Measurements from ENCODE around the gene AP2A2. TPM values are rescaled to one million over a fixed set of nuclear protein-coding genes. Genes with fewer than 3 reads are reported as not detected.
A peak's percentile ranks its signal among the peaks of the same experiment; 100 is the strongest.

The AP2A2 gene
- total RNA-seq, 1 experiment from 2014 or later, result 29.6 TPM

DNA sequence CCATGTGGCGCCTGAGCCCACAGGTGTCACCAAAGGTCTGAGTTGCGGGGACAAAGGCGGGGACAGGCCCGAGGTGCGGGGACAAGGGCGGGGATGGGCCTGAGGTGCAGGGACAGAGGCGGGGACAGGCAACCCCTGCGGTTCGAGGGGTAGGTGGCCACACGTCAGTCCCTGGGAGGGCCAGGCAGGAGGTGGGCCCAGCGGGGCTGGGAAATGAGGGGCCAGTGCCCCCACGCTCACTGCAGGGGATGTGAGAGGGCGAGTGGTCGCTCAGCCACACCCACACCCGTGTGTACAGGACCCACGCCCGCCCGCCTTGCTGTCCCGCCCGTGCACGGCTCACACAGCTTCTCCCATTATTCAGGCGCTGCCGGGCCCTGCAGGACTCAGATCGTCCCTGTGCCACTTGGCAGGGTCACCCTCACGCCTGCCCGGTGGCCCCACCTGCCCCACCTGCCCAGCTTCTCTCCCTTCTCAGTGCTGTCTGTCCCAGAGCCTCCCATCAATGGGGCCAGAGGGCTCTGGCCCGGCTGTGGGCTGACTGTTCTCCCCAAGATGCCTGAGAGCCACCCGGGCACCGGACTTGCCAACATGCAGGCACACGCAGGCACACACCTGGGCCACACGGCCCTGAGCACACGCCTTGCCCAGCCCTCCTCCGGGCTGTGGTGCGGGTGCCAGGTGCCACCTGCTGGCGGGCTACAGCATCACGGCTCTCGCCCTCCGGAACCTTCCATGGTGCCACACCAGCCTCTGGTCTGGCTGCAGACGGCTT is 125.1 kb downstream of the AP2A2 start:
- Histone ChIP-seq H3F3A (ENCODE audit: low read length, unreplicated experiment) (no peaks in the 10 kb centered on the region), H3K4me1 (ENCODE audit: insufficient read depth, low read length) (peaks cover 40% of the 10 kb centered on the region), H3K9me3 (ENCODE audit: low read length) (no peaks in the 10 kb centered on the region), H2AFZ (ENCODE audit: low read length) (peak overlapping the region; percentile 5; the same call in 1 of the 2 replicates), H3K4me3 (ENCODE audit: low read length) (no peak overlapping the region), H3K9ac (ENCODE audit: low read length) (peak overlapping the region; percentile 99), H3K9me2 (replicated peaks; ENCODE audit: low read length) (no peaks in the 10 kb centered on the region), H3K27me3 (ENCODE audit: low read length) (no peaks in the 10 kb centered on the region), H3K79me2 (ENCODE audit: low read length) (no peaks in the 10 kb centered on the region), H3K4me2 (ENCODE audit: low read length) (peak overlapping the region; percentile 5; the same call in 1 of the 2 replicates), H4K20me1 (ENCODE audit: low read length) (no peaks in the 10 kb centered on the region), H3K36me3 (ENCODE audit: low read depth, low read length) (no peaks in the 10 kb centered on the region), H3K27ac (ENCODE audit: low read length) (peak overlapping the region; percentile 99)
- intact Hi-C loops (cut with micrococcal nuclease), result loop anchor here (5.0 kb wide), 1 partner anchor 208 kb away; the partner anchor contains the start of genes POLR2L and TSPAN4
- CTCF ChIA-PET, result interaction anchor here (0.9 kb wide), 1 partner anchor 181 kb away, joined by 5 read pairs; no protein-coding TSS in a partner anchor
- POLR2A ChIA-PET (ENCODE audit: unreplicated experiment), result no interaction called here
- TF ChIP-seq EZH2phosphoT487 (IDR thresholded peaks at IDR 0.05; ENCODE audit: borderline replicate concordance, low read length) (no peak), EZH2 (IDR thresholded peaks at IDR 0.05; ENCODE audit: low read length, unreplicated experiment) (no peak)
- TF ChIP-seq, protein P1, sequence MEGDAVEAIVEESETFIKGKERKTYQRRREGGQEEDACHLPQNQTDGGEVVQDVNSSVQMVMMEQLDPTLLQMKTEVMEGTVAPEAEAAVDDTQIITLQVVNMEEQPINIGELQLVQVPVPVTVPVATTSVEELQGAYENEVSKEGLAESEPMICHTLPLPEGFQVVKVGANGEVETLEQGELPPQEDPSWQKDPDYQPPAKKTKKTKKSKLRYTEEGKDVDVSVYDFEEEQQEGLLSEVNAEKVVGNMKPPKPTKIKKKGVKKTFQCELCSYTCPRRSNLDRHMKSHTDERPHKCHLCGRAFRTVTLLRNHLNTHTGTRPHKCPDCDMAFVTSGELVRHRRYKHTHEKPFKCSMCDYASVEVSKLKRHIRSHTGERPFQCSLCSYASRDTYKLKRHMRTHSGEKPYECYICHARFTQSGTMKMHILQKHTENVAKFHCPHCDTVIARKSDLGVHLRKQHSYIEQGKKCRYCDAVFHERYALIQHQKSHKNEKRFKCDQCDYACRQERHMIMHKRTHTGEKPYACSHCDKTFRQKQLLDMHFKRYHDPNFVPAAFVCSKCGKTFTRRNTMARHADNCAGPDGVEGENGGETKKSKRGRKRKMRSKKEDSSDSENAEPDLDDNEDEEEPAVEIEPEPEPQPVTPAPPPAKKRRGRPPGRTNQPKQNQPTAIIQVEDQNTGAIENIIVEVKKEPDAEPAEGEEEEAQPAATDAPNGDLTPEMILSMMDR (conservative IDR thresholded peaks at IDR 0.05; ENCODE audit: low read depth, low read length), result peak; percentile 88
- peak; percentile 87 for DNase-seq
- peak; percentile 57 for ATAC-seq
- no TSS peak for BruUV-seq (replicated peaks)

GRCh38 chr11:1051356-1052132 is 125.9 kb downstream of the AP2A2 start:
- Histone ChIP-seq H3K79me2 (ENCODE audit: low read length) (no peaks in the 10 kb centered on the region), H3K9ac (ENCODE audit: low read length) (peak overlapping the region; percentile 99), H3K27ac (ENCODE audit: low read length) (peak overlapping the region; percentile 99), H4K20me1 (ENCODE audit: low read length) (no peaks in the 10 kb centered on the region), H3K4me1 (ENCODE audit: insufficient read depth, low read length) (peaks cover 40% of the 10 kb centered on the region), H3K9me3 (ENCODE audit: low read length) (no peaks in the 10 kb centered on the region), H3K36me3 (ENCODE audit: low read depth, low read length) (no peaks in the 10 kb centered on the region), H3F3A (ENCODE audit: low read length, unreplicated experiment) (no peaks in the 10 kb centered on the region), H2AFZ (ENCODE audit: low read length) (peak overlapping the region; percentile 5; the same call in 1 of the 2 replicates), H3K4me2 (ENCODE audit: low read length) (no peak overlapping the region), H3K4me3 (ENCODE audit: low read length) (no peak overlapping the region), H3K9me2 (replicated peaks; ENCODE audit: low read length) (no peaks in the 10 kb centered on the region), H3K27me3 (ENCODE audit: low read length) (no peaks in the 10 kb centered on the region)
- DNase-seq, result no peak
- no peak for ATAC-seq
- intact Hi-C loops (cut with micrococcal nuclease), result loop anchor here (5.0 kb wide), 1 partner anchor 209 kb away; the partner anchor contains the start of genes POLR2L and TSPAN4
- ChIA-PET POLR2A (ENCODE audit: unreplicated experiment) (no interaction called here), CTCF (interaction anchor here (0.9 kb wide), 1 partner anchor 182 kb away, joined by 5 read pairs; no protein-coding TSS in a partner anchor)
- no peak for TF ChIP-seq EZH2phosphoT487 (IDR thresholded peaks at IDR 0.05; ENCODE audit: borderline replicate concordance, low read length)
- TF ChIP-seq, protein P1 (conservative IDR thresholded peaks at IDR 0.05; ENCODE audit: low read depth, low read length), result no peak
- BruUV-seq (replicated peaks), result no TSS peak

Data from PC-3 (cell line).